Colonic mucosa (tissue), 4 donors: Measurements from ENCODE around the gene EP400. TPM values are rescaled to one million over a fixed set of nuclear protein-coding genes. Genes with fewer than 3 reads are reported as not detected.

Source experiments
- DNase-seq: peaks from one replicate; pipeline ENCODE4 v3.0.0-alpha.2; 2020
- H3K27ac ChIP-seq: fragments of 200-600 bp; one replicate; pipeline ENCODE4 v1.8.0; 2021
- H3K27me3 ChIP-seq: fragments of 200-600 bp; one replicate; pipeline ENCODE4 v1.8.0; 2021
- H3K36me3 ChIP-seq: fragments of 200-600 bp; one replicate; pipeline ENCODE4 v1.8.0; 2021
- H3K4me1 ChIP-seq: fragments of 200-600 bp; one replicate; pipeline ENCODE4 v1.8.0; 2021; ENCODE audit warnings: mild to moderate bottlenecking
- H3K4me3 ChIP-seq: fragments of 200-600 bp; one replicate; pipeline ENCODE4 v1.8.0; 2021
- H3K9ac ChIP-seq, 2 donors: one replicate each; pipeline ENCODE4 v1.7.0; 2013; ENCODE audit warnings: control low read depth in 2 of 2, low read depth in 2 of 2, low read length in 2 of 2
- H3K9me3 ChIP-seq: fragments of 200-600 bp; one replicate; pipeline ENCODE4 v1.8.0; 2021
- intact Hi-C: fragments of 100-400 bp; cut with DNase I; formaldehyde crosslinking; loops from one replicate; pipeline ENCODE4 v1.14.1; 2022
- total RNA-seq, 2 donors: library from RNA; stranded (reverse); fragmentation: NEBNext Ultra II Directional in 1 of 2; extraction: Animal tissue kit (Norgen Biotek cat#: 25700) in 1 of 2; gene quantifications; one replicate each; pipeline ENCODE4 v1.2.1, GENCODE V29; 2021
- TF ChIP-seq, protein P1 (sequence below): fragments of 200-600 bp; IDR thresholded peaks from one replicate; pipeline ENCODE4 v1.8.0; 2022; ENCODE audit warnings: antibody characterized with exemption, mild to moderate bottlenecking
- donor health status: healthy.
- donor health status: DM: no; HTN: no; CAD: no.
- donor health status: DM: no; HTN: no; CAD: no.

The EP400 gene
- total RNA-seq, 2 donors from 2014 or later = 23.3 to 39.0 TPM

- Histone ChIP-seq H3K27ac (no peak overlapping the region), H3K9ac (no peak overlapping the region), H3K36me3 (no peaks in the 10 kb centered on the region), H3K9me3 (no peaks in the 10 kb centered on the region), H3K27me3 (no peaks in the 10 kb centered on the region), H3K4me1 (no peaks in the 10 kb centered on the region), H3K4me3 (no peak overlapping the region)
- TF ChIP-seq, protein P1, sequence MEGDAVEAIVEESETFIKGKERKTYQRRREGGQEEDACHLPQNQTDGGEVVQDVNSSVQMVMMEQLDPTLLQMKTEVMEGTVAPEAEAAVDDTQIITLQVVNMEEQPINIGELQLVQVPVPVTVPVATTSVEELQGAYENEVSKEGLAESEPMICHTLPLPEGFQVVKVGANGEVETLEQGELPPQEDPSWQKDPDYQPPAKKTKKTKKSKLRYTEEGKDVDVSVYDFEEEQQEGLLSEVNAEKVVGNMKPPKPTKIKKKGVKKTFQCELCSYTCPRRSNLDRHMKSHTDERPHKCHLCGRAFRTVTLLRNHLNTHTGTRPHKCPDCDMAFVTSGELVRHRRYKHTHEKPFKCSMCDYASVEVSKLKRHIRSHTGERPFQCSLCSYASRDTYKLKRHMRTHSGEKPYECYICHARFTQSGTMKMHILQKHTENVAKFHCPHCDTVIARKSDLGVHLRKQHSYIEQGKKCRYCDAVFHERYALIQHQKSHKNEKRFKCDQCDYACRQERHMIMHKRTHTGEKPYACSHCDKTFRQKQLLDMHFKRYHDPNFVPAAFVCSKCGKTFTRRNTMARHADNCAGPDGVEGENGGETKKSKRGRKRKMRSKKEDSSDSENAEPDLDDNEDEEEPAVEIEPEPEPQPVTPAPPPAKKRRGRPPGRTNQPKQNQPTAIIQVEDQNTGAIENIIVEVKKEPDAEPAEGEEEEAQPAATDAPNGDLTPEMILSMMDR = no peak
- DNase-seq = no peak
- intact Hi-C loops = no loop called here
Measured at GRCh38 chr12:131922772-131923171, 27.0 kb upstream of the EP400 start.

GRCh38 chr12:131923260-131923659 lies 26.5 kb upstream of the EP400 start:
- H3K9ac ChIP-seq = no peak overlapping the region
- no peaks in the 10 kb centered on the region for H3K4me1 ChIP-seq
- no peaks in the 10 kb centered on the region for H3K27me3 ChIP-seq
- no peak overlapping the region for H3K27ac ChIP-seq
- intact Hi-C loops = no loop called here
- H3K4me3 ChIP-seq = no peak overlapping the region
- TF ChIP-seq, protein P1 = no peak
- DNase-seq = no peak
- no peaks in the 10 kb centered on the region for H3K36me3 ChIP-seq
- no peaks in the 10 kb centered on the region for H3K9me3 ChIP-seq

- no peak for DNase-seq
- Histone ChIP-seq H3K36me3 (peaks cover under 1% of the 10 kb centered on the region), H3K4me1 (peaks cover 6% of the 10 kb centered on the region), H3K9me3 (no peaks in the 10 kb centered on the region), H3K27me3 (no peaks in the 10 kb centered on the region), H3K27ac (no peak overlapping the region), H3K9ac (no peak overlapping the region), H3K4me3 (no peak overlapping the region)
- intact Hi-C loops = no loop called here
- TF ChIP-seq, protein P1 = no peak
Measured at GRCh38 chr12:131927110-131928079, 22.3 kb upstream of the EP400 start.

DNA sequence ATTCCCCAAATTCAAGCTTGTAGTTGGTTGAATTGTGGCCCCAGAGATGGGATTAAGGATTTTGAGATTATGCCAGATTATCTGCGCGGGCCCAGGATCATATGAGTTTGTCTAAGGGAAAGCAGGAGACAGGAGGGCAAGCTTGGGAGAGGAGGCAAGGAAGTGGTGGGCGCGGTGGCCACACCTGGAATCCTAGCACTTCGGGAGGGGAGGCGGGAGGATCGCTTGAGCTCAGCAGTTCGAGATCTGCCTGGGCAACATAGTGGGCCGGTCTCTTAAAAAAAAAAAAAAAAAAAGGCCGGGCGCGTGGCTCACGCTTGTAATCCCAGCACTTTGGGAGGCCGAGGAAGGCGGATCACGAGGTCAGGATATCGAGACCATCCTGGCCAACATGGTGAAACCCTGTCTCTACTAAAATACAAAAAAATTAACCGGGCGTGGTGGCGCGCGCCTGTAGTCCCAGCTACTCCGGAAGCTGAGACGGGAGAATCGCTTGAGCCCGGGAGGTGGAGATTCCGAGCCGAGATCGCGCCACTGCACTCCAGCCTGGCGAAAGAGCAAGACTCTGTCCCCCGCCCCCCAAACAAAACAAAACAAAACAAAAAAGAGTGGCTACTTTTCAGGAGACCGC lies 21.5 kb upstream of the EP400 start:
- peak overlapping the region; percentile 91 for H3K4me3 ChIP-seq
- peaks cover 6% of the 10 kb centered on the region for H3K4me1 ChIP-seq
- peak overlapping the region; percentile 75 to 77 for H3K9ac ChIP-seq
- DNase-seq = no peak
- H3K27ac ChIP-seq = peak overlapping the region; percentile 89
- H3K9me3 ChIP-seq = no peaks in the 10 kb centered on the region
- H3K36me3 ChIP-seq = peaks cover 4% of the 10 kb centered on the region
- intact Hi-C loops = no loop called here
- H3K27me3 ChIP-seq = no peaks in the 10 kb centered on the region
- TF ChIP-seq, protein P1 = no peak

DNA sequence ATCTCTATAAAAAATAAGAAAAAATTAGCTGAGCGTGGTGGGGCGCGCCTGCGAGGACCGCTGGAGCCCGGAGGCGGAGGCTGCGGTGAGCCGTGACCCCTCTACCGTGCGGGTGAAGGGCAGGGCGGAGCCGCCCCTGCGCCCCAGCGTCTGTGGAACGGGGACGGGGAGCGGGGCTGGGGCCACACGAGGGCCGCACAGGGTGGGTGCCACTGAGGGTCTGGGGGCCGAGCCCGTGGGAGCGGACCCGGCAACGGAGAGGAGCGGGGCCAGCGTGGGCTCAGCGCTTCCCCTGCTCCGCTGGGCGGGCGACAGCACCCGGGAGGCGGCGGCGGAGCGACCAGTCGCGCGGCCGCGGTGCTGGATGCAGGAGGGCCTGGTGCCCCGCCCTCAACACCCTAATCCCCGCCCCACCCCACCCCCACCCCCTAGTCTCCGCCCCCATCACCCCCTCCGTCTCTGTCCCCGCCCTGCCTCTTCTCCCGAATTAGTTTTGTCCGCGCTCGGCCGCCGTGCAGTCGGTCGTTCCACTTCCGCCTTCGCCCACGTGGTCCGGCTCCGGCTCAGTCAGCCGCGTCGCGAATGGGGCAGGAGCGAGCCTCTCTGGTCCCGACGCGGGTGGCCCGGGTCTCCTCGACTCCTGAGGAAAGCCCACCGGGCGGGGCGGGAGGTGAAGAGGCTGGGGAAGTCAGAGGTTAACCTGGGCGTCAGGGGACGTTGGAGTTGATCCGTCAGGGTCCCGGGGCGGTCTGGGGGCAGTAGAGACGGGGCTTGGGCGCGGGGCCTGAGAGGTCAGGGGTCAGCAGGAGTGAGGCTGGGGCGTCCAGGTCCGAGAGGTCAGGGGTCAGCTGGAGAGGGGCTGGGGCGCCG lies 20.8 kb upstream of the EP400 start, which contains the start of gene PUS1:
TSS of gene PUS1 (plus strand) at position 566 of the 870 bp plus-strand sequence. CDS start 447 bp downstream, outside the sequence.
- TF ChIP-seq, protein P1 = no peak
- Histone ChIP-seq H3K27me3 (no peaks in the 10 kb centered on the region), H3K9ac (peak within 1 kb of the TSS; percentile 77 to 86), H3K36me3 (peaks cover 4% of the 10 kb centered on the region), H3K27ac (peak within 1 kb of the TSS; percentile 89), H3K4me1 (peaks cover 6% of the 10 kb centered on the region), H3K9me3 (no peaks in the 10 kb centered on the region), H3K4me3 (peak within 1 kb of the TSS; percentile 91)
- peak; percentile 97 for DNase-seq
- intact Hi-C loops = no loop called here
